ENCODE measurements around the gene LRRC55.
"Not testable (repeated sequence)": the region's sequence is repeated elsewhere in the genome, so short reads cannot be mapped to it uniquely, and the experiment has no call there.

Gene LRRC55

DNA sequence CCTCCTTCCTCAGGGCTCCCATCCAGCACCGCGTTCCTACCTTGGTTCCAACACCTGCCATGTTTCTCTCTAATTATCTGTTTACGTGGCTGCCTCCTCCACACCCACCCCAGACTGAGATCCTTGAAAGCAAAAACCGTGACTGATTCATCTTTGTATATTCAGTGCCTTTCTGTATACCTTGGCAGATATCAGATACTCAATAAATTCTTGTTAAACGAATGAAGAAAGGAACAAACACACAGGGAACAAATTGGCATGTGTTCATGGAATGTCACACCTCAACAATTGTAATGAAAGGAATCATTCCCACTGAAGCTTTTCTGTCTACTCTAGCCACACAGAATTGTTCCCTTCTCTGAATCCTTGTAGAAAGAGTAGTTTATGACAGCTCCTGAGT lies 20.4 kb upstream of the LRRC55 start:
- no peak for DNase-seq (ENCODE audit: low read depth, low spot score)

DNA sequence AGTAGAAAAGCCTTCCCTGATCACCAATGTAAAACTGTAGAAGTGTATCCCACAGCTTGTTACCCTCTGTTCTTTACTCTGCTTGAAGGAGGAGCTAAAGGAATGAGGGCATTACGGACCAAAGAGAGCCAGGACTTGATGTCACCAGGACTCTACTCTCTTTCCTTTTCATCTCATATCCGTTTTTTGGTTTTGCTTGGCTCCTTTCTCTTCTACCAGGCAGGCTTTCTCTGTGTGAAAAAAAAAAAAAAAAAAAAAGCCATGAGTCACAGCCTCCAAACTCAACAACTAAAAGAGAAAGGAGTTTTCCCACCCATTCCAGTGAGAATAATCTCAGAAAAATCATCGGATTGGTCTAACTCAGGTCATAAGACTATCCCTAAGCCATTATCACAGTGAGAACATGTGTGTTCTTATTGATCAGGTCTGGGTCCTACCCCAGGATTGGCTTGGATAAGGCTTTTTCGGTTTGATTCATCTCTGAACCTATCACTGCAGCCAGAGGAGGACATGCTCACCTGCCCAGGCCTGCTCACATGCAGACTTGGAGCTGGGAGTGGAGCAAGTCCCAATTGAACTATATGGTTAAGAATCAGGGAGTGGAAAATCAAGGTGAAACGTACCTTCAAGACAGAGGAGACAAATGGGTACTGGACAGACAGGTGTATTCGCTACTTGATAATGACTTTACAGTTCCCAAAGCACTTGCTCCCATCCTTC lies 19.4 kb upstream of the LRRC55 start:
- DNase-seq (ENCODE audit: low read depth, low spot score) = no peak

DNA sequence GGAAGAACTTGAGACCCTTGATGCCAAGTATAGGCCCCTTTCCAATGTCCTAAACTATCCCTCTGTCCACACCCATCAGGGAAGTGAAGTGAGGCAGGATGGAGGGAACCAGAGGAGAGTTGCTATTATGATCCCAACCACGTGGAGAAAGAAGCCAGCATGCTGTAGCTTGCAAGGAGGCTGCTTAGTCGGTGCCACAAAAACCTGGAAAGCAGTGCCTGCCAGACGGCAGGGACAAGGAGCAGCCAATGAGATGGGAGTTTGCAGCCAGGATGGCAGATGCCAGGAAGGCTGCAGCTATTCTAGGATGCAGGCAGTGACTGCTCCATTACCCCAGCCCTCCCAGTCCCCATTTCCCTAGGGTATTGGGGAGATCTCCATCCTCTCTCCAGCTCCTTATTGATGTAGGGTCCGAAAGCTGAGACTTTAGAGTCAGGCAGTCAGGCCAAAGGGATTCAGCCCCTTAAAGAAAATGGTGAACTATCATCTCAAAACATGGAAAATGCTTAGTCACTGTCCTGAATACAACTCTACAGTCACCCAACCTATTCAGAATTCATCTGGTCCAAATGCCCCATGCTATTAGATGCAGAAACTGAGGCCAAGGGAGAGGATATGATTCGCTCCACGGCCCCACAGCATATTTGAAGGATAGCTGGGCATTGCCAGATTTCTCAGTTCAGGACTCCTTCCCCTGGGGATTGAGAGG lies 18.4 kb upstream of the LRRC55 start:
- DNase-seq (ENCODE audit: low read depth, low spot score) = no peak

DNA sequence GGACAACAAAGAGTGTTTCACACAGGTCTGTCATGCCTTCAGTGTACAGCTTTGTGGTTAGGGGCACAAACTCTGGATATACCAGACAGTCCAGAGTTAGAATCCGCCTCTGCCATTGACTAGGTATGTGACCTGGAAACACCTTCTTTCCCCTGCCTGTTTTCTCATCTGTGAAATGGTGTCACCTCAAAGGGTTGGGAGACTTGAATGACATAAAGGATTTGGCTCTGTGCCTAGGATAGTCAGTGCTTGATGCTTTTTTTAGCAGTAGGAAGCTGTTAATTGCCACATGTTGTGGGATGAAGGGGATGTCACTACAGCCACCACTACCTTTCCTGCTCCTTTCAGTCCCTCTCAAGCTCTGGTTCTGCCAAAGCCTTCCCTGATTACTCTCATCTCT lies 17.4 kb upstream of the LRRC55 start:
- no peak for DNase-seq (ENCODE audit: low read depth, low spot score)

DNA sequence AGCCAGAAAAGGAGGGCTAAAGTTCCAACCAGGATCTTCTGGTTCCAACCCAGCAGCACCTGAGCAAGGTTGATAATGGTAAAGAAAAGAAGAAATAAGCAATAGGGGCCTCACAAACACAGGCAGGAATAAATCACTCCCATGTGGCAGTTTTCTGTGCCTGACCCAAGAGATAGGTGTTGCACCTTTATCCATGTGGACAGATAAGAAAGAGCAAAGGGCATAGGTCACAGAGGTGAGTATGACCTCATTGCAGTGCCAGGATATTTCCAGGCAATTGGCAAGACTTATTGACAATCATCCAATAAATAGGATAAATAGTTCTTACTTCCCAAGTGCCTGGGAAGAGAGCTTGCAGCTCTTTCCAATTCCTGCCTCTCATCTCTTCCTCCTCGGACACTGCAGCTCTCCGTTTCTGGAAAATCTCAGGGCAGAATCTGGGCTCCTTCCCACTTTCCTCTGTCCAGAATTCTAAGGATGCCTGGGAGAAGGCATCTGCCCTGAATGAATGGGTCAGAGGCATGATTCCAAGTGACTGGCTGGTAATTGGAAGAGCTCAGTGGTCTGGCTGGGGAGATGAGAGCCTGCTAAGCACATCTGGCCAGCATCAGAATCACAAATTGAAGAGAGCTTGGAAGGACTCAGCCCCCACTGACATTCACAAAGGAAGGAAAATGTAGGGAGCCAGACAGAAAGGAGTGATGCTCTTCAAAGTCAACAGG lies 14.5 kb upstream of the LRRC55 start:
- DNase-seq (ENCODE audit: low read depth, low spot score) = no peak

DNA sequence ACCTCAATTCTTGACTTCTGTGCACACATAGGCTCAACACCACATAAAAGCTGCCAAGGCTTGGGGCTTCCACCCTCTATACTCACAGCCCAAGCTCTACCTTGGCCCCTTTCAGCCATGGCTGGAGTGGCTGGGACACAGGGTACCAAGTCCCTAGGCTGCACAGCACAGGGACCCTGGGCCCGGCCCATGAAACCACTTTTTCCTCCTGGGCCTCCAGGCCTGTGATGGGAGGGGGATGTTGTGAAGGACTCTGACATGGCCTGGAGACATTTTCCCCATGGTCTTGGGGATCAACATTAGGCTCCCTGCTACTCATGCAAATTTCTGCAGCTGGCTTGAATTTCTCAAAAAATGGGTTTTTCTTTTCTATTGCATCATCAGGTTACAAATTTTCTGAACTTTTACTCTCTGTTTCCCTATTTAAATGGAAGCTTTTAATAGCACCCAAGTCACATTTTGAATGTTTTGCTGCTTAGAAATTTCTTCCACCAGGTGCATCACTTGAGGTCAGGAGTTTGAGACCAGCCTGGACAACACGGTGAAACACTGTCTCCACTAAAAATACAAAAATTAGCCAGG lies 11.9 kb upstream of the LRRC55 start:
- not testable (repeated sequence) for DNase-seq (ENCODE audit: low read depth, low spot score)

DNA sequence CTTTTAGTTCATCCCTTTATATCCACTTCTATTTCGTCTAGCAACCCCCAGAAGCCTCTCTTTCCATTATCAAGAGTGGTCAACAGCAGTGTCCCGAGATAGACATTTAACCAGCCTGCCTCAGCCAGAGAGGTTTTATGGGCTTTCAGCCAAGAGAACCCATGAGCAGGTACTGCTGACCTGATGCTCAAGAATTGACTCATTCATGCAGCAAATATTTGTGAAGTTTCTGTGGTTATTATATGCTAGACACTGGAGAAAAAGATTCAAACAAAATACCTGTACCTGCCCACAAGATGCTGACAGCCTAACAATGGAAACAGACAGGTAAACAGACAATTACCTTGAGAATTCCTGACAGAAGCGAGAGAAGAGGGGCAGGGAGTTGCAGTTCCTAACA lies 9.7 kb upstream of the LRRC55 start:
- no peak for DNase-seq (ENCODE audit: low read depth, low spot score)

DNA sequence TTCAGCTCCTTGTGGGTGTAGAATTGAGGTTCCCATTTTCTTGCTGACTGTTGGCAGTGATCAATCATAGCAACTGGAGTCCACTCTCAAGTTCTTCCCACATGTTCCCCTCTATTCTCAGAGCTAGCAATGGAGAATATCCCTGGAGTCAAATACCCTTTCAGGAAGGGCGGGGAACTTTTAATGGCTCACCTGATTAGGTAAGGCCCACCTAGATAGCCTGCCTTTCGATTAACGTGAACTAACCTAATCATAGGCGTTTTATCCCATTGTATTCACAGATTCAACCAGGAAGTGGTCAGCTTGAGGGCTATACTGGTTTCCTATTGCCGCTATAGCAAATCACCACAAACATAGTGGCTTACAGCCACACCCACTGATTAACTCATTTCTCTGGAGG lies 7.1 kb upstream of the LRRC55 start:
- no peak for DNase-seq (ENCODE audit: low read depth, low spot score)

DNA sequence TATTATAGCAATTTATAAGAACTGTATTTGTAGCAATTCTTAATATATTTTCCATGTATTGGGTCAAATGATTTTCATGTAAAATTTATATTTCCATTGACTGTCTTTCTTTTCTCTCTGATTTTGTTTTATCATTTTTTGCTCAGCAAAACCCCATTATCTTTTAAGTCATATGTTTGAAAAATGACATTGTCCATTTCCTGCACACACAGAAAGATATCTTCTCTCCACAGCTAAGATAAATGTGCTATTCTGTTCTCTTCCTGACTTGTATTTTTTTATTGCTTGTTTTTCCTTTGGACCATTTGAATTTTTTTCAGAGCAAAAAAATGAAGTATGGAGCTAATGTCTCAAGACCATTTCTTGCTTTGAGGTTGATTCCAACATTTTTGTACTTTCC lies 6.3 kb upstream of the LRRC55 start:
- DNase-seq (ENCODE audit: low read depth, low spot score) = no peak

DNA sequence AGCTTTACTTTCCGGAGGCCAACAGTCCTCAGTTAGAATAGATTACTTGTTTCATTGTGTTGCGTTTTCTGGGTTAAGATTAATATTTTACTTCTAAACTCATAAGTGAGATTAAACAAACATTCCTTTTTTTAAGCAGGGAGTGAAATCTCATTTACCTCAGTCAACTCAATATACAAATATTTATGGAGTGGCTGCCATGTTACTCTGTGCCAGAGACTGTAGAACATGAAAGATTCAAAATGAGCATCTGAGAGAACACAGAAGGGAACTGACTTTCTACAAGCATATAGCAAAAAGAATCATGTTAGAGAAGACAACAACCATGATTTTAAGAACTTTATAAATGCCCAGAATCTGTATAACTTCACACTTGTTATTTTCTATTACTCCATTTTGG lies 3.4 kb upstream of the LRRC55 start:
- DNase-seq (ENCODE audit: low read depth, low spot score) = no peak

DNA sequence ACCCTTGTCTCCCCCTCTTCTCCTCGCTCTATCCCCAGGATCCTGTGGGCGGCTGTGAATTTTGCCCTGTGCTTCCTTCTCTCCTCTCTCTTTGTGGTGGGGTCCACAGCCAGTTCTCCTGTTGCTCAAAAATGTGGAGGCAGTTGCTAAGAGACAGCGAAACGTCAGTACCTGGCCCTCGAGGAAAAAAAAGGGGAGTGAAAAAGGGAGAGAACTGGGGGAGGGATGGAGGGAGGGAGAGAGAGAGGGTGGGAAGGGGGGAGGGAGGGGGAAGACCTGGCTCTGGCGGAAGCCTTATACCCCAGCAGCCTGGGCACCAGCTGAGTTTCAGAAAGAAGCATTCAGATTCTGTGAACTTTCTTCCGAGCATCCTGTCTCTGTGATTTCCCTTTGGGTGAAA lies 2.1 kb upstream of the LRRC55 start:
- no peak for DNase-seq (ENCODE audit: low read depth, low spot score)

DNA sequence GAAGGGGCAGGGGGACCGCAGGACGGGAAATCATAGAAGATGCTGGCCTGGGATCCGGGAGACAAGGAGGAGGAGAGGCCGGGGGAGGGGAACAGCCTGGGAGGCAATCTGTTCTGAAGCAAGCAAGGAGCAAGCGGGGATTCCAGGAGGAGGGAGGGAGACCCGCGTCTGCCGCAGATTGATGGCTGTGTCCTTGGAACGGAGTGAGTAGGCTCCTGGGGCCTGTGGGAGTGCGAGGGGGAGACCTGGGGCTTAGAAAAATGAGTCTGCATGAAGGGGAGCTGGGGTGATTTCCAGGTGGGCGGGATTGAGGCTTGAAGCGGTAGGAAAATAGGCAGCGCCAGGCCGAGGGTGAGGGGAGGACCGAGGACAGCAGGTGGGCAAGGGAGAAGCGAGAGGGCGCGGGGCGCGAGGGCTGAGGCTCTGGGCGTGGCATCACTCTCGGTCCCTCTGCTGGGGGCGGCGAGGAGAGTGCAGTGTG lies 1.6 kb upstream of the LRRC55 start:
- no peak for DNase-seq (ENCODE audit: low read depth, low spot score)

DNA sequence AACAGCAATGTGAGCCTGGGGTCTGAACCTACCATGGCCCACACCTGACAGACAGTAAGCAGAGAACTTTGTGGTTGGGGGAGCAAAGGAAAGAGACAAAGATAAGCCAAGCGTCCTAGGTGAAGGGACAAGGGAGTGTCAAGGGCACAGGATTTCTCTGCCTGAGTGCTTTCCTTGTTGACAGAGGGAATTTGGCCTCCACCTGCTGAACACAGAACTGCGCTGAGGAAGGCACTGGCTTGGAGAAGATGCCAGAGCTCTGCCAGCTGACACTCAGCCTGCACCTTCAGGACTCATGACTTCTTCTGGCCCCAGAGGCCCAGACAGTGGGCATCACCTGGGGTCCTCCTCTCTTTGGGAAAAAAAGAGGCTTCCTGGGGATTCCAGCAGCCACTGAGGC lies 789 bp upstream of the LRRC55 start:
- no peak for DNase-seq (ENCODE audit: low read depth, low spot score)

DNA sequence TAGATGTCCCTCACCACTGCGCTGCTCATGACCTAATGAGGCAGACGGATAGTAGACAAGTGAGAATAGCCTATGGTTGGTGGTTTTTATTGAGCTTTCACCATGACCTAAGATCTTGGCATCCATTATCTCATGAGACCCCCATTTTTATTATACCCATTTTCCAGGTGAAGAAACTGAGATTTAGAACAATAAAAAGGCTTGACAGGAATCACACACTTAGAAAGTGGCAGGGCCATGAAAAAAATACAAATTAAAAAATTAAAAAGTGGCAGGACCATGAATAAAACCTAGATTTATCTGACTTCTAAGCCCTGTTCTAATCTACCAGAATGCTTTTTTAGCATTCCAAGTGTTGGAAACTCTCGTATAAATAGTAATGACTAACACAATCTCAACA lies 1.1 kb downstream of the LRRC55 start:
- DNase-seq (ENCODE audit: low read depth, low spot score) = no peak

DNA sequence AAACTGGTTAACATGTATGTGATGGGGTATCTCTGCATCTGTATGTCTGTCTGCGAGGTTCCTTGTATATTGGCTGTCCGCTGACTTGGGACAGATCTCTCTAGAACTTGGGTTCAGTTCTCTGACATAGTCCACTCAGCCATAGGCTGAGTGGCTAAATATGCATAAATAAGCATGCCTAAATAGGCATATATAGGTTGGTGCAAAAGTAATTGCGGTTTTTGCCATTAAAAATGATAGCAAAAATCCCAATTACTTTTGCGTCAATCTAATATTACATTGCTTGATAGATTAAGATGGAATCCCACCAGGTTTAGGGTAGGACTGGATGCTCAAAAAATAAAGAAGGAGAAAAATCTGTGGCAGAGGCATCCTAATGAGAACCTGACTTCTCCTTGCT lies 8.8 kb downstream of the LRRC55 start:
- DNase-seq (ENCODE audit: low read depth, low spot score) = no peak

DNA sequence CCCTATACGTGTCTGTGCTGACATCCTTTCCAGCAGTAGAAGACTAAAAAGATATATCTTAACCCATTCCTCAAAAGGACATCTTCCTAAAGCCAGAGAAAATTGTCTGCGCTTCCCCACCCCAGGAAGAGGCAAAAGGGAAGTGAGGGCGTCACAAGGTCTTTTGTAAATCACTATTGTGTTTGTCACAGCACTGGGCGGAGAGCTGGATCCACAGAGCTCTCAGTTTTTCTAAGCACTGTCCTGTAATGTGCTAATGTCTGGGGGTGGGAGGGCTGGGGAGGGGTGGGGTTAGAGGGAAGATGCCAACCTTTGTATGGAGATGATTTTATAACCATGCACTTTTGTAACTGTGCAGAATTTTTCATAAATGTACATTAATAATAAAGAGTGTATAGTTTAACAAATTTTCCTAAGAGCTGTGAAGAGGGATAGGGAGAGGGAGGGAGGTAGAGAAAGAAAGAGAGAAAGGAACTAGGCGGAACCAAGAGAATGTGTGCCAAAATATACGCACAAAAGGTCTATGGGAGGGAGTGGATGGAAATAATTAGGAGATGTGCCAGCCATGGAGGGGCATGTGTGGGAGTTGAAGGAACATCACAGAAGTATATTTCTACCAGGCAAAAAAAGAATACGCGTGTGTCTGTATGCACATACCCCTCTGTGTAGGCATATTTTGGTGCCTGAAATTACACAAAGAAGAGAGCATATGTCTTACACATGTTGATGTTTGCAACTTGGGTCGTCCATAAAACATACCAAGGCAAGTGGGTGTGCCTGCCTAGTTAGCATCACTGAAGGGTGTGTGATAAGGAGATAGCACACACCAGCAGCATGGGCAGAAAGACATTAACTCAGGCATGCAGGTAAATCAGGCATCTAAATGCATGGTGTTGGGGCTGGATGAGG lies 9.8 kb downstream of the LRRC55 start:
- no peak for DNase-seq (ENCODE audit: low read depth, low spot score)

DNA sequence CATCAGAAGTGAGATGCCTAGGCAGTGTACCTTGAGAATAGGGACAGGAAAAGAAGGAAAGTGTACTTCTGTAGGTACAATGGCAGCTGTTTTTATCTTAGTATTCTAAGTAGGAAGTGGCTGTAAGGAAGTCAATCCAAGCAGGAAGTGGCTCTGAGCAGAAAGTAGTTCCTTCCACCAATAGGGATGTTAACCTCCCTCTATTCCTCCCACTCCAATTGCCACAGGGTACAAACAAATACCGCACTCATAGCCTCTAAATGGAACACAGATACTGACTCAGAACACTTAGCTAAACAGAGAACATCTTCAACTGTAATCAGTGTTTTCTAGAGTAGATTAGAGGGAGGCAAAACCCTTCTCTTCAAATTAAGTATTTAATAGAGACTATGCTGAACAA lies 10.6 kb downstream of the LRRC55 start:
- DNase-seq (ENCODE audit: low read depth, low spot score) = no peak

DNA sequence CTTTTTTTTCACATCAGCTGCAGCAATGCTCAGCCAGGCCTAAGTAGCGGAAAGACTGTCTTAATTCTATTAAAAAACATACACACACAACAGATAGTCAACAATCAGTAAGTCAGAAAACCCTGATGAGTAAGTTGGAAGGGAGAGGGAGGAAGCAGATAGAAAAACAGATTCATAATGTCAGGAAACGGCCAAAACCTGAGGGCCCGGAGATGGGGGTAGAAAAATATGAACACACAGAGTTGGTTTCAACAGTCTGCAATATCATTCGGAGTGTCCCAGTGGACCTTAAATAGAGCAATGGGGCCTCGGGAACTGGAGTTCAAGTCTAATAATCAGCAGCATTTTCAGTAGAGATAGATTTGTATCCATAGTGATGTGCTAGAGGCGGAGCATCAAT lies 14.8 kb downstream of the LRRC55 start:
- no peak for DNase-seq (ENCODE audit: low read depth, low spot score)

DNA sequence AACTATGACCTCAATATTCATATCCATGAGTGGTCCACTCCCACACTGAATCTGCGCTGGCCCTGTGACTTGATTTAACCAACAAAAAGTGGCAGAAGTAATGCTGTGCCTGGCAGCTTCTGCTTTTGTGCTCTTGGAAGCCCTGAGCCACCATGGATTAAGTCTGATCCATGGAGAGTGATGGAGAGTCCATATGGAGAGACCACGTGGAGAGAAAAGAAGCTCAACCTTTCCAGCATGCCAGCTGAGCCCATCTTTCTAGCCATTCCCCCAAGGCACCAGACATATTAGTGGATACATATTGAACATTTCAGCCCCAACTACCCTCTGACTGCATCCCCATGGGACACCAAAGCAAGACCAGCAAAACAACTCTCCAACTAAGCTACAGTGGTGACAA lies 16.0 kb downstream of the LRRC55 start:
- DNase-seq (ENCODE audit: low read depth, low spot score) = no peak

DNA sequence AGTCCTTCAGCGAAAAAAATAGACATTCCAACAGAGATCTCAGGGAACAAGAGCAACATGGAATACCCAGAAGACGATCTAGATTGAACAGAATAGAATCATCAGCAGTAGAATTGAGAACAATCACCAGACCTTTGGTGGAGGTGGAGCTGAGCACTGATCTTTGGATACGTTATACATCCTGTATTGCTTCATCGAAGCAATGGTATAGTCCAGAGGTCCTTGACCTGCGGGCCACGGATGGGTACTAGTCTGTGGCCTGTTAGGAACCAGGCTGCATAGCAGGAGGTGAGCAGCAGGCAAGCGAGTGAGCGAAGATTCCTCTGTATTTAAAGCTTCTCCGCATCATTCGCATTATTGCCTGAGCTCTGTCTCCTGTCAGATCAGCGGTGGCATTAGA lies 17.6 kb downstream of the LRRC55 start:
- DNase-seq (ENCODE audit: low read depth, low spot score) = no peak

DNA sequence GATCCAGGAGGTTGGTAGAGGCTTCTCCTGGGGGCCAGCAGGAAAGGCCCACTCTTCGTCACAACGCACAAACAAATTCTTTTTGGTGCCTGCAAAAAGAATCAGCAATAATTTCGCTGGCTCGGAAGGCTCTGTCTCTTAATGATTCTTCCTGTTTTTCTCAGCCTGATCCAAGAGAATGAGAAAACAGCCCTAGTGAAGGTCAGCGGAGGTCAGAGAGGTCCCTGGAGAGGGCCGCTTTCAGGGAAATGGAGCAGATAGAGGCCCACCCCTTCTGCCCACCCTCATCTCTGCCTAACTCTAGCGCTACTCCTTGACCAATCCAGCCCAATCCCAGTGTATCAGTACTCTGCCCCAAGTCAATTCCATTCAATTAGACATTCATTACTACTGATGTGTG lies 19.2 kb downstream of the LRRC55 start:
- DNase-seq (ENCODE audit: low read depth, low spot score) = no peak

All from smooth muscle cell of the brain vasculature (primary cell).